HepG2 (cell line): ENCODE data around the gene TBRG4. TPM values are rescaled to one million over a fixed set of nuclear protein-coding genes. Genes with fewer than 3 reads are reported as not detected.

Experiments
- ATAC-seq: fragments of 200-7000 bp; cut with Tn5 transposase; 3 replicates; pipeline ENCODE4 v1.9.1; 2020; ENCODE audit warnings: mild to moderate bottlenecking, moderate library complexity
- BruUV-seq: library from RNA; stranded (reverse); fragments of 400-500 nt; replicated peaks from 2 replicates; lab custom pipeline; 2021; lab: Mats Ljungman, UMichigan
- CTCF ChIA-PET: fragments of 300-600 bp; formaldehyde crosslinking; extraction: SDS; loops from one replicate; lab custom pipeline; 2021; ENCODE audit warnings: low total read pairs, inconsistent platforms, low intra/inter-chr PET ratio; lab: Yijun Ruan, JAX
- POLR2A ChIA-PET: fragments of 350-600 bp; sonication (Branson Sonifier 250); formaldehyde crosslinking; loops from one replicate; lab custom pipeline; 2020; ENCODE audit warnings: antibody characterized with exemption, inconsistent platforms; lab: Yijun Ruan, JAX
- DNase-seq: peaks from one replicate; pipeline ENCODE4 v3.0.0-alpha.2; 2015; ENCODE audit warnings: low spot score
- FAIRE-seq: peaks from 3 replicates; lab custom pipeline; 2011; peaks lifted over from hg19 to GRCh38; lab: Jason Lieb, UNC
- H2AFZ ChIP-seq: one replicate; pipeline ENCODE4 v1.6.1; 2011; ENCODE audit warnings: low read length, inconsistent platforms
- H3K27ac ChIP-seq: fragments of 300-600 bp; 3 replicates; pipeline ENCODE4 v1.8.0; 2011; ENCODE audit warnings: mixed run types, mild to moderate bottlenecking, mixed read lengths, low read length, inconsistent platforms; ENCODE audit not compliant: insufficient read depth; ENCODE audit errors: extremely low read length
- H3K27me3 ChIP-seq, 2 experiments: fragments of 200-600 bp in 1 of 2; 2 replicates in 1 of 2; 3 replicates in 1 of 2; pipeline versions ENCODE4 v1.6.0 to v1.8.0; 2011; ENCODE audit warnings: low read length in 2 of 2, mild to moderate bottlenecking in 2 of 2, moderate library complexity in 2 of 2, inconsistent platforms in 1 of 2; ENCODE audit not compliant: insufficient read depth in 2 of 2, control insufficient read depth in 1 of 2
- H3K36me3 ChIP-seq, 2 experiments: fragments of 200-600 bp in 1 of 2; replicated peaks in 1 of 2; 2 replicates in 1 of 2; 3 replicates in 1 of 2; pipeline versions ENCODE4 v1.5.1 to v1.8.0; 2011; ENCODE audit warnings: low read length in 2 of 2, inconsistent platforms in 1 of 2; ENCODE audit not compliant: insufficient read depth in 2 of 2, control insufficient read depth in 1 of 2
- H3K4me1 ChIP-seq: 2 replicates; pipeline ENCODE4 v1.5.1; 2012; ENCODE audit warnings: low read length, inconsistent platforms; ENCODE audit not compliant: insufficient read depth
- H3K4me2 ChIP-seq: 2 replicates; pipeline ENCODE4 v1.6.0; 2011; ENCODE audit warnings: low read depth, low read length, inconsistent platforms
- H3K4me3 ChIP-seq, 3 experiments: fragments of 200-600 bp in 1 of 3; sonication (generic), shearing (Covaris generic) in 1 of 3; replicated peaks in 1 of 3; 2 replicates each; pipeline ENCODE4 v1.5.1; 2011 to 2016; ENCODE audit warnings: low read length in 3 of 3, inconsistent platforms in 2 of 3, low read depth in 2 of 3, mild to moderate bottlenecking in 2 of 3, control low read depth in 1 of 3, mixed read lengths in 1 of 3; ENCODE audit not compliant: insufficient read depth in 1 of 3
- H3K79me2 ChIP-seq: one replicate; pipeline ENCODE4 v1.6.1; 2011; ENCODE audit warnings: low read length, inconsistent platforms; ENCODE audit not compliant: insufficient read depth
- H3K9ac ChIP-seq: 2 replicates; pipeline ENCODE4 v1.6.0; 2011; ENCODE audit warnings: mild to moderate bottlenecking, low read depth, low read length, inconsistent platforms; ENCODE audit not compliant: insufficient read depth
- H3K9me3 ChIP-seq: 2 replicates; pipeline ENCODE4 v1.5.1; 2012; ENCODE audit warnings: mild to moderate bottlenecking, low read length
- H4K20me1 ChIP-seq: 2 replicates; pipeline ENCODE4 v1.6.0; 2011; ENCODE audit warnings: inconsistent platforms, mild to moderate bottlenecking, low read length, moderate library complexity; ENCODE audit not compliant: insufficient read depth
- ZNF251 ChIP-seq: sonication (generic); formaldehyde crosslinking; IDR thresholded peaks from 2 replicates; pipeline ENCODE4 v1.9.0; 2021; ENCODE audit warnings: mild to moderate bottlenecking, missing genetic modification reagents
- ZNF687 ChIP-seq: sonication (generic); formaldehyde crosslinking; IDR thresholded peaks from 2 replicates; pipeline ENCODE4 v1.5.1; 2020; ENCODE audit warnings: mild to moderate bottlenecking, missing genetic modification reagents, moderate library complexity
- WGBS: methylation state at CpG from one replicate; pipeline ENCODE4 v1.1.6; 2017; ENCODE audit warnings: low lambda C conversion rate; 5-methylcytosine and 5-hydroxymethylcytosine counted together
- in situ Hi-C: cut with HindIII; loops from 2 replicates; pipeline ENCODE4 v1.10.0; 2017; ENCODE audit warnings: low pct_unique_long_range_greater_than_20kb; ENCODE audit not compliant: extremely low pct_ligation_motif_present
- intact Hi-C: fragments of 100-400 bp; cut with micrococcal nuclease; formaldehyde crosslinking; loops from one replicate; pipeline ENCODE4 v1.10.0; 2022; ENCODE audit not compliant: unreplicated experiment
- polyA plus RNA-seq, 8 experiments: library from polyadenylated mRNA; depleted of rRNA in 3 of 8; stranded (reverse) in 7 of 8; unstranded in 1 of 8; fragments of >200 nt; fragmentation: Illumina TruSeq in 4 of 8; extraction: Trizol in 4 of 8; gene quantifications; 2 replicates each; pipeline versions ENCODE4 v1.2.1 to v1.2.3, GENCODE V29; 2011 to 2016; ENCODE audit warnings: low read depth in 4 of 8, missing spikeins in 1 of 8, mixed read lengths in 1 of 8; ENCODE audit not compliant: insufficient read depth in 1 of 8
- total RNA-seq, 5 experiments: library from RNA; depleted of rRNA; stranded (reverse); fragments of >200 nt; fragmentation: Illumina TruSeq; extraction: Trizol; gene quantifications; 2 replicates each; pipeline ENCODE4 v1.2.3, GENCODE V29; 2016; ENCODE audit warnings: low read depth in 1 of 5

TBRG4 gene
- total and polyA plus RNA-seq, 2 of the 13 experiments (the other 11 are each of a cell fraction or from before 2014, with no cell fraction given): 87.8 to 107 TPM

- no peaks in the 10 kb centered on the region for H3K36me3 ChIP-seq
- TF ChIP-seq ZNF687 (CRISPR knock-in tag): peak; percentile 28; the same call in 1 of the 2 replicates
- TF ChIP-seq ZNF251 (CRISPR knock-in tag): no peak
- POLR2A ChIA-PET: interaction anchor here (1.4 kb wide), 1 partner anchor 11 kb away, joined by 3 read pairs; the partner anchor contains the start of gene TBRG4
- BruUV-seq: no TSS peak
- H3K4me1 ChIP-seq: peaks cover 13% of the 10 kb centered on the region; the same call in 1 of the 2 replicates
- no peak overlapping the region for H2AFZ ChIP-seq
- ATAC-seq (peak; percentile 20; the same call in 2 of the 3 replicates), DNase-seq (no peak), FAIRE-seq (no peak)
- intact Hi-C loops (loop anchor here (5.0 kb wide), 1 partner anchor 936 kb away; the partner anchor contains the start of gene GCK), in situ Hi-C loops (no loop called here)
- CTCF ChIA-PET: no interaction called here
- peak overlapping the region; percentile 34 for H3K4me2 ChIP-seq
- no peaks in the 10 kb centered on the region for H3K9me3 ChIP-seq
- 35% methylated on average over 15 of the region's 16 CpGs for WGBS
- no peaks in the 10 kb centered on the region for H4K20me1 ChIP-seq
- no peaks in the 10 kb centered on the region for H3K79me2 ChIP-seq
- H3K4me3 ChIP-seq: no peak overlapping the region
- peaks cover 4 to 38% of the 10 kb centered on the region in 2 experiments; a peak in 4 of 5 replicates for H3K27me3 ChIP-seq
- no peak overlapping the region for H3K9ac ChIP-seq
- H3K27ac ChIP-seq: no peak overlapping the region
Measured at GRCh38 chr7:45122975-45123860, 11.7 kb upstream of the TBRG4 start.
